CD8-positive, alpha-beta memory T cell (primary cell): Measurements from ENCODE around the gene KCNK16. TPM values are rescaled to one million over a fixed set of nuclear protein-coding genes. Genes with fewer than 3 reads are reported as not detected.

Experiments used
- CTCF ChIA-PET: fragments of 350-600 bp; sonication (Branson Sonifier 250); formaldehyde crosslinking; loops from one replicate; lab custom pipeline; 2021; ENCODE audit warnings: antibody characterized with exemption; lab: Charles Lee
- POLR2A ChIA-PET: fragments of 350-600 bp; sonication (Branson Sonifier 250); formaldehyde crosslinking; loops from one replicate; lab custom pipeline; 2021; ENCODE audit warnings: antibody characterized with exemption; lab: Charles Lee
- DNase-seq, 5 donors: peaks; one replicate each; pipeline versions ENCODE4 v3.0.0 to v3.0.0-alpha.2; 2020 to 2022; ENCODE audit warnings: mixed read lengths in 1 of 5
- H3K27ac ChIP-seq: one replicate; pipeline ENCODE4 v1.7.0; 2013; ENCODE audit warnings: low read depth, mild to moderate bottlenecking, low read length, moderate library complexity
- H3K27me3 ChIP-seq: 2 replicates; pipeline ENCODE4 v1.7.0; 2013; ENCODE audit warnings: low read length, mild to moderate bottlenecking; ENCODE audit not compliant: insufficient read depth, poor library complexity, severe bottlenecking
- H3K36me3 ChIP-seq: 2 replicates; pipeline ENCODE4 v1.7.0; 2013; ENCODE audit warnings: mild to moderate bottlenecking, low read length, moderate library complexity; ENCODE audit not compliant: insufficient read depth
- H3K4me1 ChIP-seq: 2 replicates; pipeline ENCODE4 v1.7.0; 2013; ENCODE audit warnings: mild to moderate bottlenecking, low read length, moderate library complexity; ENCODE audit not compliant: insufficient read depth
- H3K4me3 ChIP-seq: 2 replicates; pipeline ENCODE4 v1.7.0; 2013; ENCODE audit warnings: mild to moderate bottlenecking, low read length
- H3K9me3 ChIP-seq: 2 replicates; pipeline ENCODE4 v1.7.0; 2013; ENCODE audit warnings: mild to moderate bottlenecking, low read length
- H3K27ac Mint-ChIP-seq, 8 donors: one replicate each; pipeline ENCODE4 v1.8.0; 2020 to 2021; ENCODE audit warnings: mixed read lengths in 8 of 8, mild to moderate bottlenecking in 6 of 8, inconsistent platforms in 3 of 8, moderate library complexity in 3 of 8
- H3K27me3 Mint-ChIP-seq, 2 donors: one replicate each; pipeline ENCODE4 v1.8.0; 2020 to 2021; ENCODE audit warnings: mixed read lengths in 2 of 2, mild to moderate bottlenecking in 1 of 2, moderate library complexity in 1 of 2
- H3K36me3 Mint-ChIP-seq, 3 donors: one replicate each; pipeline ENCODE4 v1.8.0; 2020 to 2021; ENCODE audit warnings: mixed read lengths in 3 of 3, inconsistent platforms in 1 of 3, mild to moderate bottlenecking in 1 of 3
- H3K4me1 Mint-ChIP-seq, 3 donors: one replicate each; pipeline ENCODE4 v1.8.0; 2020 to 2021; ENCODE audit warnings: mixed read lengths in 3 of 3, inconsistent platforms in 1 of 3, mild to moderate bottlenecking in 1 of 3
- H3K4me3 Mint-ChIP-seq, 7 donors: one replicate each; pipeline ENCODE4 v1.8.0; 2020 to 2021; ENCODE audit warnings: mixed read lengths in 7 of 7, mild to moderate bottlenecking in 6 of 7, moderate library complexity in 4 of 7, inconsistent platforms in 2 of 7
- H3K9me3 Mint-ChIP-seq, 5 donors: one replicate each; pipeline ENCODE4 v1.8.0; 2020 to 2022; ENCODE audit warnings: mixed read lengths in 5 of 5, mild to moderate bottlenecking in 3 of 5, moderate library complexity in 2 of 5, inconsistent platforms in 1 of 5
- polyA plus RNA-seq: library from polyadenylated mRNA; unstranded; fragments of 300-500 nt; fragmentation: Illumina TruSeq; gene quantifications from one replicate; pipeline ENCODE4 v1.2.3, GENCODE V29; 2021
- total RNA-seq, 2 experiments: library from RNA; stranded (reverse); gene quantifications; one replicate each; pipeline ENCODE4 v1.2.3, GENCODE V29; 2021

Gene KCNK16
- total and polyA plus RNA-seq, 3 experiments from 2014 or later = not detected

GRCh38 chr6:39266375-39266774 lies 56.1 kb downstream of the KCNK16 start:
- Histone ChIP-seq H3K27me3 (no peaks in the 10 kb centered on the region), H3K4me1 (no peaks in the 10 kb centered on the region), H3K36me3 (no peaks in the 10 kb centered on the region), H3K4me3 (no peak overlapping the region), H3K27ac (no peak overlapping the region), H3K9me3 (no peaks in the 10 kb centered on the region)
- no peaks in the 10 kb centered on the region for H3K4me1 Mint-ChIP-seq
- no peak overlapping the region for H3K4me3 Mint-ChIP-seq
- no peak overlapping the region for H3K27ac Mint-ChIP-seq
- DNase-seq = no peak
- H3K36me3 Mint-ChIP-seq = no peaks in the 10 kb centered on the region
- CTCF ChIA-PET = no interaction called here
- H3K27me3 Mint-ChIP-seq = peaks cover 5 to 12% of the 10 kb centered on the region in 2 donors
- POLR2A ChIA-PET = no interaction called here
- peaks cover 0 to 1% (median 0%) of the 10 kb centered on the region in 5 donors for H3K9me3 Mint-ChIP-seq

Other genes with a start within 250 kb of the KCNK16 start
- gene SAYSD1, start 207.5 kb downstream of the KCNK16 start, total RNA-seq = 10 to 100 TPM; 10.3 to 11.6 TPM
- 15.6 TPM for gene SAYSD1, start 207.5 kb downstream of the KCNK16 start, polyA plus RNA-seq
- 10 to 100 TPM; 27.6 to 28.4 TPM for gene KCNK5, start 93.2 kb downstream of the KCNK16 start, total RNA-seq
- gene KCNK5, start 93.2 kb downstream of the KCNK16 start, polyA plus RNA-seq = 0.97 TPM
- not detected for gene KCNK17, start 8.3 kb downstream of the KCNK16 start, total RNA-seq
- not detected for gene KCNK17, start 8.3 kb downstream of the KCNK16 start, polyA plus RNA-seq